ENCODE results near the gene CELA1. TPM values are rescaled to one million over a fixed set of nuclear protein-coding genes. Genes with fewer than 3 reads are reported as not detected.
"Not testable (repeated sequence)": the region's sequence is repeated elsewhere in the genome, so short reads cannot be mapped to it uniquely, and the experiment has no call there.

CELA1 gene
- total RNA-seq, 1 donor from 2014 or later = not detected

GRCh38 chr12:51322452-51322851 is 24.0 kb downstream of the CELA1 start:
- DNase-seq (no peak), ATAC-seq (no peak)
- intact Hi-C loops (cut with micrococcal nuclease) = no loop called here

GRCh38 chr12:51321882-51322281 is 24.6 kb downstream of the CELA1 start:
- intact Hi-C loops (cut with micrococcal nuclease) = no loop called here
- ATAC-seq = no peak
- DNase-seq = no peak

GRCh38 chr12:51320695-51321320 is 25.7 kb downstream of the CELA1 start:
- DNase-seq (no peak), ATAC-seq (no peak)
- intact Hi-C loops (cut with micrococcal nuclease) = no loop called here

DNA sequence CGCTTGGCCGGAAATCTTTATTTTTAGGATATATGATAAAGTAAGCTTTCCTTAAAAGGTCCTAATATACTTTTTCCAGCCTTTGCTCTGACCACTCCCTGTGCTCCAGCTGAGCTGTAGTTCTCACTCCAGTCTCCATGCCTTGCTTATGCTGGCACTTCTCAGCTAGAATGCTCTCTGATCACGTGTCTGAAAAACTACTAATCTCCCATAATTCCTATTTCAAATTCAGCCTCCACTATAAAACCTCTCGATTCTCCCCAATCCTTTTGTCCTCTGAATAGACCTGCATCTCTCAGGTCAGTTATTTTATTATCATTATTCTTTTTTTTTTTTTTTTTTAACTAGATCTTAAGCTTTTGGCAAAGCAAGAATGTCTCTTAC is 26.2 kb downstream of the CELA1 start:
- DNase-seq = no peak
- no peak for ATAC-seq
- intact Hi-C loops (cut with micrococcal nuclease) = no loop called here

GRCh38 chr12:51318846-51319599 is 27.5 kb downstream of the CELA1 start:
- DNase-seq = no peak
- intact Hi-C loops (cut with micrococcal nuclease) = no loop called here
- ATAC-seq = peak; percentile 34

- intact Hi-C loops (cut with micrococcal nuclease); ATAC-seq; DNase-seq: not testable (repeated sequence)
Observed at GRCh38 chr12:51318057-51318806, 28.2 kb downstream of the CELA1 start.

- no peak for ATAC-seq
- intact Hi-C loops (cut with micrococcal nuclease) = no loop called here
- no peak for DNase-seq
Observed at GRCh38 chr12:51311389-51311788, 35.1 kb downstream of the CELA1 start.

DNA sequence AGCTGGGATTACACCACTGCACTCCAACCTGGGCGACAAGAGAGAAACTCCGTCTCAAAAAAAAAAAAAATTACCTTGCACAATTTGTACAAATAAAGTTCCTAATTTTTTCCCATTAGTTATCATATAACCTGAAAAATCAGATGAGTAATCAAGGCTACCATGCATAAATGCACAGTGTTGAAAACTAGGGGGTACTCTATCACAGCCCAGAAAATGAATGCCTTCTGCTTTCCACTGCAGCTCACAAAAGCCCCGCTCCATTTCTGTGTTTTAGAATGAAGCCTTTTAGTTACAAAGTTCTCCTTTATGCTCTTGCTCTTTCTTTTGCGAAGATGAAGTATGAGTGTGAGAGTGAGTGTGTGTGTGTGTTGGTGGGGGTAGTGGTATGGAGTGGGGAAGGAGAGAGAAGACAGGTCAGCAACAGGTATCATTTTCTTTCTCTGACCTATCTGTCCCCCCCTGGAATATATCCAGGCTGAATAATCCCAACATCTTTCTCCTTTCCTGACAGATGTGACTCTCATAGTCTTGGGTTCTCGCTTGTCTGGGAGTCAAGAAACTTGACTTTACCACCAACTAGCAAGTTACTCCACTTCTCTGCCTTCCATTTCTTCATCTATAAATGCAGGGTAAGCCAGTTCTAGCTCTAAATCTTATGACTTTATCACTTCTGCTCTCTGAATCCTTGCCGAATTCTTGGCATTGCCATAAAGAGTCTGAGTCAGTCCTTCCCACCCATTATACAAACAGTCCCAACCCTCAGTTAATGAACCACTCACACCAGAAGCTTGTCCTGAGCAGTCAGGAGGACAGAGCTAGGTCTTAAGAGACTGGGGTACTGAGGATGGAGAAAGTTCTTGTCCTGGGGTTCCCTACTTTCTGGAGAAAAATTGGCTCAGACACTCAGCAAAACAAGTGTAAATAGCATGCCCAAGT is 38.6 kb downstream of the CELA1 start:
- intact Hi-C loops (cut with micrococcal nuclease) = no loop called here
- DNase-seq = no peak
- no peak for ATAC-seq

DNA sequence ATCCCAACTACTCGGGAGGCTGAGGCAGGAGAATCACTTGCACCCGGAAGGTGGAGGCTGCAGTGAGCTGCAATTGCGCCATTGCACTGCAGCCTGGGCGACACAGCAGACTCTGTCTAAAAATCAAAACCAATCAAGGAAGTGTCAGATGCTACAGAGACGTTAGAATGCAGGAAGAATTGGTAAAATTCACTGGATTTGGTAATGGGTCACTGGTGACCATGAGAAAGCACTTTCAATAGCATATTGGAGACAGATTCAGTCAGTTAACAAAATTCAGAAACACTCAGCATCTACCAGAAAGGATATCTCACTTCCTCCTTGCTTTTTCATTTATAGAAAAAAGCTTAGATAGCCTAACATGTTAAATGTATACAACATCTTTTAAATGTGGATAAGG is 40.0 kb downstream of the CELA1 start:
- intact Hi-C loops (cut with micrococcal nuclease) = no loop called here
- ATAC-seq (no peak), DNase-seq (no peak)

DNA sequence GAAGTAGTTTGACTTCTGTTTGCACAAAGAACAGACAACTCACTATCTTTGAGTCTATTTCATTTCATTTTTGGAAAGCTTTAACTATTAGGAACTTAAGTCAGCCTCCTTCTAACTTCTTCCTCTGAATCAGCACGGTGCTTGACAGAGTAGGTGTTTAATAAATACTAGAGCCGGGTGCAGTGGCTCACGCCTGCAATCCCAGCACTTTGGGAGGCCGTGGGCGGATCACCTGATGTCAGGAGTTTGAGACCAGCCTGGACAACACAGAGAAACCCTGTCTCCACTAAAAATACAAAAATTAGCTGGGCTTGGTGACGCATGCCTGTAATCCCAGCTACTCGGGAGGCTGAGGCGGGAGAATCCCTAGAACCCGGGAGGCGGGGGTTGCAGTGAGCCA is 45.7 kb downstream of the CELA1 start:
- DNase-seq; ATAC-seq; intact Hi-C loops (cut with micrococcal nuclease): not testable (repeated sequence)

GRCh38 chr12:51295651-51296050 is 50.8 kb downstream of the CELA1 start:
- no peak for ATAC-seq

DNA sequence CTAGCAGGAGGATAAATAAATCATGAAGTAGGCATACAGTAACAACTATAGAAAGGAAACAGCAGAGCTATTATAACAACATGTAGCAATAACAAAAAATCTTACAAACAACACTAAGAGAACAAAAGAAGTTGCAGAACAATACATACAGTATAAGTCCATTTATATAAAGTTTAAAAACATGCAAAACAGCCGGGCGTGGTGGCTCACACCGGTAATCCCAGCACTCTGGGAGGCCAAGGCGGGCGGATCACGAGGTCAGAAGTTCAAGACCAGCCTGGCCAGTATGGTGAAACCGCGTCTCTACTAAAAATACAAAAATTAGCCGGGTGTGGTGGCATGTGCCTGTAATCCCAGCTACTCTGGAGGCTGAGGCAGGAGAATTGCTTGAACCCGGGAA is 52.4 kb downstream of the CELA1 start:
- ATAC-seq; DNase-seq; intact Hi-C loops (cut with micrococcal nuclease): not testable (repeated sequence)

More at GRCh38 chr12:51295651-51296050, 50.8 kb downstream of the CELA1 start:
- intact Hi-C loops (cut with micrococcal nuclease) = no loop called here
- DNase-seq = no peak

DNA sequence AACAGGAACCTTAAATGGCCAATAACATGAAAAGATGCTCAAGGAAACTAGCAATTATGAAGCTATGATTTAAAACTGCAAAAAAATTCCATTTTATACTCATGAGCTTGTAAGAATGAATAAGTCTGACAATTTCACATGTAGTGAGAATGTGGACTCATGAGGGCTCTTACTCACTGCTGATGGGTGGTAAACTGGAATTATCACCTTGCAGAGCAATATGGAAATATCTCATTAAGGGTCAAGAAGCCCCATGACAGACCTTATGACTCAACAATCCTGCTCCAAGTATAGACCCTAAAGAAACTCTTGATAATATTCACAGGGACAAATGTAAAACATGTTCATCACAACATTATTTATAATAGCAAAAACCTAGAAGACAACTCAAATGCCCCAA is 52.8 kb downstream of the CELA1 start:
- DNase-seq (no peak), ATAC-seq (no peak)
- intact Hi-C loops (cut with micrococcal nuclease) = no loop called here

GRCh38 chr12:51291603-51292513 is 54.6 kb downstream of the CELA1 start:
- DNase-seq = peak; percentile 68
- intact Hi-C loops (cut with micrococcal nuclease) = not testable (repeated sequence)
- ATAC-seq = peak; percentile 60

- DNase-seq (no peak), ATAC-seq (no peak)
- intact Hi-C loops (cut with micrococcal nuclease) = no loop called here
Observed at GRCh38 chr12:51285843-51286242, 60.6 kb downstream of the CELA1 start.

- DNase-seq = no peak
- ATAC-seq = no peak
- intact Hi-C loops (cut with micrococcal nuclease) = no loop called here
Observed at GRCh38 chr12:51281202-51281924, 65.1 kb downstream of the CELA1 start.

All from left ventricle myocardium superior (tissue), 1 donor.